H1 (cell line): Measurements from ENCODE around the gene FBN3.

Source experiments
- CTCF ChIP-seq, 3 experiments: IDR thresholded peaks; 1 replicate in 2 of 3; 2 replicates in 1 of 3; pipeline versions ENCODE4 v1.5.1 to v1.6.1; 2011; ENCODE audit warnings: low read length in 3 of 3, mild to moderate bottlenecking in 3 of 3, inconsistent platforms in 2 of 3, low read depth in 1 of 3, moderate library complexity in 1 of 3; ENCODE audit not compliant: insufficient read depth in 1 of 3; ENCODE audit errors: control extremely low read depth in 1 of 3
- EZH2 ChIP-seq: fragments of 200-600 bp; sonication (generic); IDR thresholded peaks from 2 replicates; pipeline ENCODE4 v1.7.1; 2012; ENCODE audit warnings: low read depth, mild to moderate bottlenecking, moderate library complexity, low read length, inconsistent platforms; ENCODE audit not compliant: severe bottlenecking

DNA sequence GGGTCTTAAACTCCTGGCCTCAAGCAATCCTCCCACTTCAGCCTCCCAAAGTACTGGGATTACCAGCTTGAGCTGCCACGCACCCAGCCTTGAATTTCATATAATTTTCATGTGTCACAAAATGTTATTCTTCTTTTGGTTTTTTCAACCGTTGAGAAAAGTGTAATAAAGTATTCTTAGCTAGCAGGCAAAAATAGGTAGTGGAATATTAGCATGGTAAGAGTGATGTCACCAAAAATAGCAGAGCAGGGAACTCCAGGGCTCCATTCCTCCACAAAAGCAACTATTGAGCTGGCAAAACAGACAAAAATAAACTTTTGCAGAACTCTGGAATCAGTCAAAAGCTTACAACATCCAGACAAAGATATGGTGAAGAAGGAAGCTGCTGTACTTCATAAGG is 43.9 kb downstream of the FBN3 start:
- TF ChIP-seq CTCF (IDR thresholded peaks at IDR 0.05; ENCODE audit: control extremely low read depth in 1 of 3, insufficient read depth in 1 of 3, low read depth in 1 of 3, low read length in 3 of 3) (no peak), EZH2 (no peak)
